Motor neuron (in vitro differentiated cells): ENCODE results near the gene USP22. TPM values are rescaled to one million over a fixed set of nuclear protein-coding genes. Genes with fewer than 3 reads are reported as not detected.
A peak's percentile ranks its signal among the peaks of the same experiment; 100 is the strongest.

Experiments used
- ATAC-seq, 8 experiments: fragments of 200-7000 bp; cut with Tn5 transposase; replicated peaks in 6 of 8; 2 replicates each; pipeline ENCODE4 v1.8.0; 2021; ENCODE audit warnings: mild to moderate bottlenecking in 8 of 8, moderate library complexity in 8 of 8
- H3K27ac ChIP-seq, 2 donors: fragments of 250-450 bp; sonication (Bioruptor Pico); 2 replicates each; pipeline ENCODE4 v1.9.0; 2021; ENCODE audit warnings: antibody characterized with exemption in 2 of 2, mild to moderate bottlenecking in 2 of 2, moderate library complexity in 1 of 2
- H3K4me1 ChIP-seq, 2 donors: fragments of 250-450 bp; sonication (Bioruptor Pico); replicated peaks in 1 of 2; 2 replicates each; pipeline ENCODE4 v1.6.1; 2021; ENCODE audit warnings: antibody characterized with exemption in 2 of 2, mild to moderate bottlenecking in 2 of 2, moderate library complexity in 1 of 2
- H3K4me3 ChIP-seq, 5 donors: fragments of 250-450 bp; sonication (Bioruptor Pico); 2 replicates each; pipeline ENCODE4 v1.9.0; 2021; ENCODE audit warnings: antibody characterized with exemption in 5 of 5, mild to moderate bottlenecking in 5 of 5, moderate library complexity in 4 of 5
- WGBS, 10 experiments: fragments of 450-650 bp; shearing (Covaris generic); methylation state at CpG; one replicate each; pipeline ENCODE4 v1.0.0; 2022; 5-methylcytosine and 5-hydroxymethylcytosine counted together
- in situ Hi-C, 9 experiments: fragments of 400-800 bp; cut with MboI; loops; one replicate each; pipeline ENCODE4 v1.15.0; 2021; ENCODE audit warnings: low sequenced_read_pairs in 9 of 9, low pct_unique_long_range_greater_than_20kb in 2 of 9; ENCODE audit not compliant: unreplicated experiment in 9 of 9
- total RNA-seq, 8 experiments: library from RNA; unstranded; fragments of 300-600 nt; gene quantifications; 2 replicates each; pipeline versions ENCODE4 v1.2.3 to v1.2.4, GENCODE V29; 2022

The USP22 gene
- total RNA-seq, 8 experiments from 2014 or later, result 121 to 282 (median 209) TPM

DNA sequence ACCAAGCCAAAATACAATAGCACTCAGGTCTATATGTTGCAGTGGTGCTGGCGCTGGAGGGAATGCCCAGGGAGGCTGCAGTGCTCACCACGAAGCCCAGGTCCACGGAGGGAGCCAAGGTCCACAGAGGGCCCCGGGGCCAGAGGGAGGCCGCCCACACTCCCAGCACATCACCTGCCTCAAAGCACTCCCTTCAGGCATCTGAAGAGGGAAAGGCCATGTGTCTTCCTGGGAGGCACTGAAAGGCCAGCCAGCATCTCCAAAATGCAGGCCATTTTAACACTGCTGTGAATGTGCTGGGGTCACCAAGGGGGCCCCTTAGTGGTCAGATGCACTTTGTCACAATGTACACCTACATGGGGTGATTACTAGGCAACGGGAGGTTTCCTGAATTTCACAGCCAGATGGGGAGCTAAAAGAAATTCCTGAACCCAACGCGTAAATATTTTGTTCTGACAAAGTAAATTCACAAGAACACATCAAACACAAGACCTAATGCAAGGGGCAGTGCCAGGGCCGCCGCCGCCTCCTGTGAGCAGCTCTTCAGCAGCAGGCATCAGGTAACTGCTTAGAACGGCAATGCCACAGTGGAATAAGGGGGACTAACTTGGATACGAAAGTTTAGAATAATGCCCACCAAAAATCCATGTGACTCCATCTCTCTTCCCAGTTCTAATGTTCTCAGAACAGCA, 42.8 kb downstream of the USP22 start:
- ATAC-seq, result no peak
- WGBS, 10 experiments, result 80 to 100% (median 91%) methylated on average over 1 to 12 of the region's 13 CpGs; no CpG with 5 or more reads in 4 of the 10 experiments
- Histone ChIP-seq H3K4me1 (no peaks in the 10 kb centered on the region), H3K4me3 (no peak overlapping the region), H3K27ac (no peak overlapping the region)
- in situ Hi-C loops, result loop anchor here in 1 of 9 experiments (10.0 kb wide), 1 partner anchor 195 kb away; no protein-coding TSS in a partner anchor

DNA sequence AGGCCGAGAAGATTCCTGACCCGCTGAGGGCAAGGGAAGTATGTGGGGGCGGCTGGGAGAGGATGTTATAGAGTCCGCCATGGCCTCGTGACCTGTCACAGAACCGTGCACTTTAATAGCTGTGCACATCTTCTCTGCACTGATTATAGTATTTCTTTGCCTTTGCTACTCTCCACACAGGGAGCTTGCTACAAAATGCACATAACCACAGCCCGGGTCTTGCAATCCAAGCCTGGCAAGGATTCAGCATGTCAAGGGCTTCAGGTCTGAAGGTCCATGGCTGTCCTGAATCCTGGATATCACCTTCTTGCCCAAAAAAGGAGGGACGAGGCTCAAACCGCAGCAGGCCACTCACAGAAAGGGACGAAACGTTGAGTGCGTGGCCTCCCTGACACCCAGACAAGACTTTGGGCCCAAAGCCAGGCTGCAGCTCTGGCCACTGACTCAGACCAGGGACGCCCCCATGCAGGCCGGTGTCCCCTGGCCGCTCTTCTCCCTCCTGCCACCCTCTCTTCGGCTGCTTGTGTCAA, 43.7 kb downstream of the USP22 start:
- Histone ChIP-seq H3K27ac (no peak overlapping the region), H3K4me3 (no peak overlapping the region), H3K4me1 (no peaks in the 10 kb centered on the region)
- WGBS, 10 experiments, result 49 to 100% (median 78%) methylated on average over 1 to 11 of the region's 16 CpGs
- peak in 2 of 8 experiments; percentile 5 to 11 for ATAC-seq
- in situ Hi-C loops, result loop anchor here in 1 of 9 experiments (10.0 kb wide), 1 partner anchor 194 kb away; no protein-coding TSS in a partner anchor

- H3K27ac ChIP-seq, result no peak overlapping the region
- ATAC-seq, result no peak
- in situ Hi-C loops, result loop anchor here in 1 of 9 experiments (10.0 kb wide), 1 partner anchor 194 kb away; no protein-coding TSS in a partner anchor
- H3K4me1 ChIP-seq, result peaks cover 0 to 1% of the 10 kb centered on the region in 2 donors
- H3K4me3 ChIP-seq, result no peak overlapping the region
- 52 to 100% (median 70%) methylated on average over 1 to 4 of the region's 5 CpGs; no CpG with 5 or more reads in 3 of the 10 experiments for WGBS, 10 experiments
Observed at GRCh38 chr17:20998571-20999043, 44.2 kb downstream of the USP22 start.

DNA sequence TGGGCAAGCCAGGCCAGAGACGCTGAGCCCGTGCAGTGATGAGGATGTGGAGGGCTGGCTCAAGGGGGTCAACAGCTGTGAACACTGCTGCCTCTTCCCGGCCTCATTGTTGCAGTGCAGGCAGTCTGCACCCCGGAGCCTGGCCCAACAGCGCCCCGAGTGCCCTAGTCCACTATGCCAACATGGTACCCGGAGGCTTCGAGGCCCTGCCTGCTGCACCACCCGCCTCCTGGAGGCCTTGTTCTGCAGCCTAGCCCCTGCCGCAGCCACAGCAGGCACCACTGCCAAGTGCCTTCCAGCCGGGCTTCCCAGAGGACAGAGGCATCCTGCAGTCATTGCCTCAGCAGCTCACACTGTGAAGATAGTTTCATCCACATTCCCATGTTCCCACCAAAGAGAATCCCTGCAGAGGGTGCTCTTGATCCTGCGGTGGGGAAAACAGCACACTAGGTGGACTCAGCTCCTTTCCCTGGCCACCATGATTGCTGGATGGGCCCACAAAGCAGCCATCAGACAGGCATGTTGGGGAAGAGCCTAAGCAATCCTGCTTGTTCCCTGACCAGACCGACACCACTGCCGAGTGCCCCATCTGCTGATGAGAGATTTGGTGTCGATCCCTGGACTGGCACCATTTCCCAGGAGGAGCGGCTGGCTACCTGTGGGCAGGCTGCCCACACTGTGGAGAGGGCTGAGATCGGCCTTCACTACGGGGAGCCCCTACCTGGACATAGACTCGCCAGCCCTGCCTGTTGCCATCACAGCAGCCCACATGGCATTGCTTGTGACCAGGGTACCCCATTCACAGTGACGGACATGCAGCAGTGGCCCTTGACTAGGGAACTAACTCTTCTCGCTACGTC, 44.9 kb downstream of the USP22 start:
- Histone ChIP-seq H3K4me1 (peaks cover 5 to 7% of the 10 kb centered on the region in 2 donors), H3K27ac (no peak overlapping the region)
- in situ Hi-C loops, result loop anchor here in 1 of 9 experiments (10.0 kb wide), 1 partner anchor 193 kb away; no protein-coding TSS in a partner anchor

GRCh38 chr17:20996724-20997615, 45.8 kb downstream of the USP22 start:
- peaks cover 5 to 12% of the 10 kb centered on the region in 2 donors for H3K4me1 ChIP-seq
- no peak overlapping the region for H3K27ac ChIP-seq
- H3K4me3 ChIP-seq, result no peak overlapping the region

More for the DNA sequence above, 44.9 kb downstream of the USP22 start:
- H3K4me3 ChIP-seq, result no peak overlapping the region
- ATAC-seq, result no peak
- 61 to 97% (median 80%) methylated on average over 2 to 8 of the region's 22 CpGs; no CpG with 5 or more reads in 5 of the 10 experiments for WGBS, 10 experiments

DNA sequence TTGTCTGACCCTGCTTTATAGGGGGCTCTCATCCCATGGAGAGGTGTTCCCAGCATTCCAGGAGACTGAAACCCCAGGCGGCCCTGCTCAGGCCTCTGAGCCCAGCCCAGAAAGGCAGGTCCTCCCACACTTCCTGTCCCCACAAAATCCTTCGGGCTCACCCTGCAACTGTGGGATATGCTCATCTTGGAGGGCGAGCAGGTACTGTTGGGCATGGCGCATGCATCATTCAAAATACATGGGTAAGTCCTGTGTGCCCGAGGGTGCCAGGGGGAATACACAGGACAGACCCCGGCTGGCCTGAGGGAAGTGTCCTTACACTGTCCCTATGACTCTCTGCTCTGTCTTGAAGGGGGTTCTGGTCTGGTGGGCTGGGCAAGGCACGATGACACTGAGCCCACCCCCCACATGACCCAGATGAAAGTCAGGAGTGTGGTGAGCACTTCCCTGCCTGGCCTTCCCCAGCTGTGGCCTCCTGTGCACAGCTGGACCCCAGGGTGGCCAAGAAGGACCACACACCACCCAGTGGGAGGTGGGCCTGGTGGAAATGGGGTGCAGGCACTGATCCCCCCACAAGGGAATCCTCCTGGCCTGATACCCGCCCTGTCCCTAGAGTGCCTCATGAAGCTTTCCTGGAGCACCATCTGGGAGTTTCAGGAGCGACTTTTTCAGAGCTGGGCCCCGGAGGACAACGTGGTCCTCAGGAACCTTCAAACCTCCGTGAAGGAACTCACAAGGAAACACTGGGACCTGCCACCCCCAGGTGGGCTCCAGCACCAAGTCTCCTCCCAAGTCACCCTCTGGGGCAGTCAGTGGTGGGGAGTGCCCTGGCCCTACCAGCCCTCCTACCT, 46.7 kb downstream of the USP22 start:
- in situ Hi-C loops, result loop anchor here in 1 of 9 experiments (10.0 kb wide), 1 partner anchor 191 kb away; no protein-coding TSS in a partner anchor
- Histone ChIP-seq H3K27ac (no peak overlapping the region), H3K4me1 (peaks cover 5 to 12% of the 10 kb centered on the region in 2 donors), H3K4me3 (no peak overlapping the region)
- ATAC-seq, result peak in 1 of 8 experiments; percentile 1
- 79 to 100% (median 86%) methylated on average over 2 to 7 of the region's 12 CpGs; no CpG with 5 or more reads in 7 of the 10 experiments for WGBS, 10 experiments

More at GRCh38 chr17:20996724-20997615, 45.8 kb downstream of the USP22 start:
- 91% methylated on average over 4 of the region's 12 CpGs; no CpG with 5 or more reads in 9 of the 10 experiments for WGBS, 10 experiments
- in situ Hi-C loops, result loop anchor here in 1 of 9 experiments (10.0 kb wide), 1 partner anchor 192 kb away; no protein-coding TSS in a partner anchor
- no peak for ATAC-seq

GRCh38 chr17:20995164-20995872, 47.5 kb downstream of the USP22 start:
- 58 to 93% (median 89%) methylated on average over 2 to 6 of the region's 15 CpGs; no CpG with 5 or more reads in 6 of the 10 experiments for WGBS, 10 experiments
- Histone ChIP-seq H3K4me3 (no peak overlapping the region), H3K27ac (no peak overlapping the region), H3K4me1 (peaks cover 5 to 12% of the 10 kb centered on the region in 2 donors)
- in situ Hi-C loops, result loop anchor here in 1 of 9 experiments (10.0 kb wide), 1 partner anchor 191 kb away; no protein-coding TSS in a partner anchor
- ATAC-seq, result peak in 1 of 8 experiments; percentile 1

DNA sequence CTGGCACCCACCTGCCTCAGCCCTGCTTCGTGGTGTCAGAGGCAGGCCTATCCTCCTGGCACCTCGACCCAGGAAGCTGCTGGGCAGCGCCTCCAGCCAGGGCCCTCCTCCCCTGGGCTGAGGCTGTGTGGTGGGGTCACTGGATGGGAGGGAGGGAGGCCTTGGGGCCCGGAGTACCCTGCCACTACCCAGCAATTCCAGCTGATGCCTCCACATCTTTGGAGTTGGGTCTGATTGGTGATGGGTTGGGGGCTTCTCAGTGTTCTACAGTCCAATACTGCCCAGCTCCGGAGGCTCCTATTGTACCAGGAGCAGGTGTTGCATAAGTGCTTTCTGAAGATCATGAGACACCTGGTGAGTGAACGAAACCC, 48.0 kb downstream of the USP22 start:
- Histone ChIP-seq H3K27ac (no peak overlapping the region), H3K4me3 (no peak overlapping the region), H3K4me1 (peaks cover 5 to 12% of the 10 kb centered on the region in 2 donors)
- WGBS, 10 experiments, result 80 to 100% (median 93%) methylated on average over 1 of the region's 6 CpGs; no CpG with 5 or more reads in 6 of the 10 experiments
- ATAC-seq, result no peak
- in situ Hi-C loops, result loop anchor here in 1 of 9 experiments (10.0 kb wide), 1 partner anchor 190 kb away; no protein-coding TSS in a partner anchor

DNA sequence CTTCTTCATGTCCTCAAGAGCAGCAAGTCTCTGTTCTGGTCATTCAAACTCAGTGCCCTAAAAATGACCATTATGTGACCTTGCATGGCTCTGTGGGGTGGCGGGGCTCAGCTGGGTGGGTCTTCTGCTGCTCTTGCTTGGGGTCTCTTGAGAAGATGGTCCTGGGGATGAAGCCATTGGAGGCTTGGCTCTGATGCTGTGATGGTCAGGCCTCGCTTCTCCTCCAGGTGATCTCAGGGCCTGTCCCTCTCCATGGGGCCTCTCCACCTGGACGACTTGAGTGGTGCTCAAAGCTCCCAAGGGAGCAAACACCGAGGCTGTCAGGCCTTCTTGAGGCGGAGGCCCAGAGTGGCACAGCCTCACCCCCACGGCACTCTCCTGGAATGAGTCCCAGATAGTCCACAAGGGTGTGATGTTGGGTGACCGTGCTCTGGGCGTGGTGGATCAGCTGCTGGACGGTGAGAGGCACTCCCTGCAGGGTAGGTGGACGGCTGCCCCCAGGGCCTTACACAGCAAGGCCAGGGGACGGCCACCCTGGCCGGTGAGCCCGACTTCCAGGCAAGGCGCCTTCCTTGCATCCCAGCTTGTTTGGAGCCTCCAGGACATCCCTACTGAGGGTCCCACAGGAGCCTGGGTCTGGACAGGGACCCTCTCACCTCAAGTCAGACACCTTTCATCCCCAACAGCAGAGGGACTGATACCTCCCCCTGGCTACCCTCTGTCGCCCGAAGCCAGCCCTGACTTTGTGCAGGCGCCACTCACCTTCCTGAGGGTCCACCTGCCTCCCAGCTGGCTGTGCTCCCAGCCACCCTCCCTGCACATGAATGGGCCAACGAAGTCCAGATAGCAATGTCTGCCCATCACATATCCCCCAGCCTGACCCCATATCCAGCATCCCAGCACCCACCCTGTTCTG, 48.7 kb downstream of the USP22 start:
- Histone ChIP-seq H3K4me1 (peaks cover 5 to 12% of the 10 kb centered on the region in 2 donors), H3K27ac (peak overlapping the region; percentile 85 to 87), H3K4me3 (no peak overlapping the region)
- peak in 1 of 8 experiments; percentile 3 for ATAC-seq
- 40 to 100% (median 80%) methylated on average over 1 to 8 of the region's 18 CpGs; no CpG with 5 or more reads in 6 of the 10 experiments for WGBS, 10 experiments
- in situ Hi-C loops, result loop anchor here in 1 of 9 experiments (10.0 kb wide), 1 partner anchor 189 kb away; no protein-coding TSS in a partner anchor
